Rectal smooth muscle tissue (tissue), 1 donor: ENCODE data around the gene PLEKHA6.

ENCODE experiments used
- H3K27ac ChIP-seq: one replicate; pipeline ENCODE4 v1.7.0; 2013; ENCODE audit warnings: low read depth, low read length, inconsistent platforms
- H3K27me3 ChIP-seq: one replicate; pipeline ENCODE4 v1.7.0; 2013; ENCODE audit warnings: low read length; ENCODE audit not compliant: control insufficient read depth, insufficient read depth
- H3K36me3 ChIP-seq: one replicate; pipeline ENCODE4 v1.7.0; 2013; ENCODE audit warnings: low read length; ENCODE audit not compliant: control insufficient read depth, insufficient read depth
- H3K4me1 ChIP-seq: one replicate; pipeline ENCODE4 v1.7.0; 2013; ENCODE audit warnings: low read length; ENCODE audit not compliant: control insufficient read depth, insufficient read depth
- H3K4me3 ChIP-seq: one replicate; pipeline ENCODE4 v1.7.0; 2013; ENCODE audit warnings: low read length
- H3K9ac ChIP-seq: one replicate; pipeline ENCODE4 v1.7.0; 2013; ENCODE audit warnings: low read length

The PLEKHA6 gene

GRCh38 chr1:204359474-204360255 is at the start of gene PLEKHA6:
PLEKHA6 (minus strand) TSS chr1:204359929; CDS start chr1:204273727, 86,202 bp downstream.
- H3K27me3 ChIP-seq = peaks cover 6% of the 10 kb centered on the region
- peaks cover 4% of the 10 kb centered on the region for H3K4me1 ChIP-seq
- H3K27ac ChIP-seq = no peak within 1 kb of the TSS
- no peaks in the 10 kb centered on the region for H3K36me3 ChIP-seq
- no peak within 1 kb of the TSS for H3K9ac ChIP-seq
- H3K4me3 ChIP-seq = no peak within 1 kb of the TSS

DNA sequence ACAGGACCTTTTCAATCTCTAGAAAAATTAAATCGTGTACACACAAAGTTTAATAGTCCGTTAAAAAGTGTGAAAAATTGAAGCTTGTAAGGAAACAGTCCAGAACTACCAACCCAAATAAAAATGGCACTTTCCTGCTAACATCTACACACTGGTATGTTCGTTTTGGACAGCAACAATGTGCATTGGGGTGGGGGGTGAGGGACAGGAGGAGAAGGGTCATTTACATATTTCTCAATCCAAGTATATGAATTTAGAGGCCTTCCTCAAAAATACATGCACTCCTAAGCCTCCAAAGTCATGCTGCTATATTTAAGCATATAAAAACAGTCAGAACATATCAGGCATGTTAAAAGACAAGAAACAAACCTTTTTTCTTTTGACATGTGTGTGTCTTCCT is 49.4 kb upstream of the PLEKHA6 start:
- Histone ChIP-seq H3K4me3 (peak overlapping the region; percentile 100), H3K9ac (peak overlapping the region; percentile 100), H3K27me3 (no peaks in the 10 kb centered on the region), H3K27ac (peak overlapping the region; percentile 100), H3K4me1 (peaks cover 9% of the 10 kb centered on the region), H3K36me3 (peaks cover 12% of the 10 kb centered on the region)

GRCh38 chr1:204408602-204409001 is 48.9 kb upstream of the PLEKHA6 start:
- H3K36me3 ChIP-seq = peaks cover 15% of the 10 kb centered on the region
- peaks cover 9% of the 10 kb centered on the region for H3K4me1 ChIP-seq
- no peak overlapping the region for H3K9ac ChIP-seq
- no peaks in the 10 kb centered on the region for H3K27me3 ChIP-seq
- H3K27ac ChIP-seq = peak overlapping the region; percentile 54
- H3K4me3 ChIP-seq = peak overlapping the region; percentile 100

DNA sequence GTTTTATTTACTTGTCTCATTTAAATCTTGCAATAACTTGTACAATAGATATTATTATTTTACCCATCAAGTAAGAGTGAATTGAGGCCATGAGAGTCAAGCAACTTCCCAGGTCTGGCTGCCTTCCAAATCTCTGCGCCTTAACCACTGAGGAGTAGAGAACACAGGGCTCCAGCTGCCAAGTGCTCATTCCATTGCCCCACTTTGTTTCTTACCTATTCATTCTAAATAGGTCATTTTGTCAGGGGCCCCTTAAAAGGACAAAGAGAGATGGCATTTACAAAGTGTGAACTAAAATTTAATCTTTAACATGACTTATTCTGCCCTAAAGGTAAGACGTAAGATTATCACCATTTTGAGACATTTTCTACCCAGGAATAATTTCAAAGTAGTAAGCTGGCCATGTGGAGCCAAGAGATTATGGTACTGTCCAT is 48.4 kb upstream of the PLEKHA6 start:
- no peaks in the 10 kb centered on the region for H3K27me3 ChIP-seq
- H3K27ac ChIP-seq = peak overlapping the region; percentile 54
- H3K9ac ChIP-seq = no peak overlapping the region
- H3K4me1 ChIP-seq = peaks cover 9% of the 10 kb centered on the region
- peaks cover 15% of the 10 kb centered on the region for H3K36me3 ChIP-seq
- peak overlapping the region; percentile 100 for H3K4me3 ChIP-seq

GRCh38 chr1:204407295-204407971 is 47.7 kb upstream of the PLEKHA6 start:
- peak overlapping the region; percentile 100 for H3K4me3 ChIP-seq
- H3K9ac ChIP-seq = no peak overlapping the region
- H3K36me3 ChIP-seq = peaks cover 15% of the 10 kb centered on the region
- H3K27ac ChIP-seq = no peak overlapping the region
- H3K27me3 ChIP-seq = no peaks in the 10 kb centered on the region
- H3K4me1 ChIP-seq = peaks cover 9% of the 10 kb centered on the region

GRCh38 chr1:204406621-204407020 is 46.9 kb upstream of the PLEKHA6 start:
- Histone ChIP-seq H3K27me3 (no peaks in the 10 kb centered on the region), H3K4me3 (no peak overlapping the region), H3K36me3 (peaks cover 15% of the 10 kb centered on the region), H3K4me1 (peaks cover 9% of the 10 kb centered on the region), H3K27ac (peak overlapping the region; percentile 25), H3K9ac (no peak overlapping the region)

GRCh38 chr1:204405988-204406387 is 46.3 kb upstream of the PLEKHA6 start:
- peaks cover 9% of the 10 kb centered on the region for H3K4me1 ChIP-seq
- H3K36me3 ChIP-seq = peaks cover 15% of the 10 kb centered on the region
- H3K4me3 ChIP-seq = no peak overlapping the region
- no peaks in the 10 kb centered on the region for H3K27me3 ChIP-seq
- no peak overlapping the region for H3K9ac ChIP-seq
- peak overlapping the region; percentile 25 for H3K27ac ChIP-seq

GRCh38 chr1:204404629-204405028 is 44.9 kb upstream of the PLEKHA6 start:
- Histone ChIP-seq H3K4me3 (no peak overlapping the region), H3K4me1 (peaks cover 7% of the 10 kb centered on the region), H3K9ac (no peak overlapping the region), H3K36me3 (peaks cover 12% of the 10 kb centered on the region), H3K27ac (no peak overlapping the region), H3K27me3 (no peaks in the 10 kb centered on the region)

DNA sequence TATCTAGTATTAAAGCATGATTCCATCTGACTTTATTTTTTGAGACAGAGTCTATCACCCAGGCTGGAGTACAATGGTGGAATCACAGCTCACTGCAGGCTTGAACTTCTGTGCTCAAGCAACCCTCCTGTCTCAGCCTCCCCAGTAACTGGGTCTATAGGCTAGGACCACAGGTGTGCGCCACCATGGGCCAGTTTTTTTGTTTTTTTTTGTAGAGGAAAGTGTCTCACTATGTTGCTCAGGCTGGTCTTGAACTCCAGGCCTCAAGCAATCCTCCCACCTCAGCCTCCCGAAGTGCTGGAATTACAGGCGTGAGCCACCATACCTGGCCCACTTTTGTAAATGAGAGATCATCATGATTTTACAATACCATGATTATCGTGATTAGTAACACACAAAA is 42.7 kb upstream of the PLEKHA6 start:
- Histone ChIP-seq H3K36me3 (peaks cover 12% of the 10 kb centered on the region), H3K27me3 (no peaks in the 10 kb centered on the region), H3K4me1 (peaks cover 6% of the 10 kb centered on the region), H3K27ac (no peak overlapping the region), H3K4me3 (no peak overlapping the region), H3K9ac (no peak overlapping the region)

GRCh38 chr1:204401730-204402129 is 42.0 kb upstream of the PLEKHA6 start:
- no peak overlapping the region for H3K27ac ChIP-seq
- no peak overlapping the region for H3K4me3 ChIP-seq
- H3K27me3 ChIP-seq = no peaks in the 10 kb centered on the region
- peaks cover 6% of the 10 kb centered on the region for H3K4me1 ChIP-seq
- peaks cover 12% of the 10 kb centered on the region for H3K36me3 ChIP-seq
- H3K9ac ChIP-seq = no peak overlapping the region

DNA sequence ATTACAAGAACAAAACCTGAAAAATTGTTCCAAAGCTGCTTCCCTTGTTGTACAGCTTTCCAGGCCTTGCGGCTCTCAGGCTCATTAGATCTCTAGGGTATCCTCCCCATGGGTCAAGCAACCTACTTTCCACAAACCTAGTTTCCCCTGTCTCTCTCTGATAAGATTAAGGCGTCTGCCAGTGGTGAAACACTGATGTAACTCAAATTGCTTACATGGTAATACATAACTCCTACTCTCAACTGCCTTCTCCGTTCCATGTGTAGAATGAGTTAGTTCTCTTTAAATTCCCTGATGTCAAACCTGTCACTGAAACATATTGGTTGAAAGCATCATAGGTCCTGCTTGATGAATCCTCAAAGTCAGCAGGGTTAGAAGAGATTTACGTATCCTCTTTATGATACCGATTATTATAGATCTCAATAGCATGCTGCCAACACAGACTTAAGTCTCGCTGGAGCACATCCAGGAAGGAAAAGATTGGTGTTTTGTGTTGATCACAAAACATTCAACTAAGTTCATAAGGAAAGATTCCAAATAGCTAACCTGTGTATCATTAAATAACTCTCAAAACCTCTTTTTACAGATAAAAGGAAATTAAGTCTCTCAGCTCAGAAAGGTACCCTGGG is 41.3 kb upstream of the PLEKHA6 start:
- H3K27me3 ChIP-seq = no peaks in the 10 kb centered on the region
- peaks cover 11% of the 10 kb centered on the region for H3K36me3 ChIP-seq
- H3K4me3 ChIP-seq = no peak overlapping the region
- peaks cover 5% of the 10 kb centered on the region for H3K4me1 ChIP-seq
- no peak overlapping the region for H3K9ac ChIP-seq
- no peak overlapping the region for H3K27ac ChIP-seq
